ENCODE results near the gene BABAM2. TPM values are rescaled to one million over a fixed set of nuclear protein-coding genes. Genes with fewer than 3 reads are reported as not detected.
A peak's percentile ranks its signal among the peaks of the same experiment; 100 is the strongest.
"Not testable (repeated sequence)": the region's sequence is repeated elsewhere in the genome, so short reads cannot be mapped to it uniquely, and the experiment has no call there.

Gene BABAM2
- total RNA-seq, 2 donors from 2014 or later, result 46.8 to 59.7 TPM

- intact Hi-C loops (cut with DNase I), result no loop called here
- DNase-seq, result no peak
- no peak for ATAC-seq
Observed at GRCh38 chr2:28083476-28083875, 192.9 kb downstream of the BABAM2 start.

GRCh38 chr2:28084564-28084963 is 194.0 kb downstream of the BABAM2 start:
- DNase-seq (no peak), ATAC-seq (peak in 1 of 2 donors; percentile 16)
- intact Hi-C loops (cut with DNase I), result no loop called here

GRCh38 chr2:28085201-28085600 is 194.7 kb downstream of the BABAM2 start:
- ATAC-seq, result no peak
- no peak for DNase-seq
- intact Hi-C loops (cut with DNase I), result no loop called here

- DNase-seq (no peak), ATAC-seq (no peak)
- intact Hi-C loops (cut with DNase I), result no loop called here
Observed at GRCh38 chr2:28086611-28087010, 196.1 kb downstream of the BABAM2 start.

- ATAC-seq (no peak), DNase-seq (no peak)
- intact Hi-C loops (cut with DNase I), result no loop called here
Observed at GRCh38 chr2:28088970-28089369, 198.4 kb downstream of the BABAM2 start.

- ATAC-seq, result no peak
- no peak for DNase-seq
- intact Hi-C loops (cut with DNase I), result no loop called here
Observed at GRCh38 chr2:28089486-28089885, 199.0 kb downstream of the BABAM2 start.

GRCh38 chr2:28093308-28093707 is 202.8 kb downstream of the BABAM2 start:
- intact Hi-C loops (cut with DNase I), result no loop called here
- no peak for ATAC-seq

GRCh38 chr2:28093768-28094167 is 203.2 kb downstream of the BABAM2 start:
- no peak for DNase-seq
- intact Hi-C loops (cut with DNase I), result no loop called here
- ATAC-seq, result no peak

More at GRCh38 chr2:28093308-28093707, 202.8 kb downstream of the BABAM2 start:
- DNase-seq, result no peak

- no peak for DNase-seq
- no peak for ATAC-seq
- intact Hi-C loops (cut with DNase I), result no loop called here
Observed at GRCh38 chr2:28094739-28095138, 204.2 kb downstream of the BABAM2 start.

GRCh38 chr2:28095622-28096021 is 205.1 kb downstream of the BABAM2 start:
- ATAC-seq, result no peak
- intact Hi-C loops (cut with DNase I), result no loop called here
- DNase-seq, result no peak

GRCh38 chr2:28096421-28096820 is 205.9 kb downstream of the BABAM2 start:
- intact Hi-C loops (cut with DNase I), result no loop called here
- DNase-seq (no peak), ATAC-seq (no peak)

- no peak for DNase-seq
- no peak for ATAC-seq
- intact Hi-C loops (cut with DNase I), result no loop called here
Observed at GRCh38 chr2:28098501-28099225, 208.1 kb downstream of the BABAM2 start.

- no peak for DNase-seq
- ATAC-seq, result no peak
- intact Hi-C loops (cut with DNase I), result no loop called here
Observed at GRCh38 chr2:28101123-28101522, 210.6 kb downstream of the BABAM2 start.

GRCh38 chr2:28101892-28102291 is 211.4 kb downstream of the BABAM2 start:
- DNase-seq, result no peak
- peak; percentile 27 to 80 for ATAC-seq
- intact Hi-C loops (cut with DNase I), result no loop called here

GRCh38 chr2:28102455-28102874 is 211.9 kb downstream of the BABAM2 start:
- DNase-seq, result no peak
- intact Hi-C loops (cut with DNase I), result no loop called here
- ATAC-seq, result peak; percentile 85 to 90

- intact Hi-C loops (cut with DNase I), result no loop called here
- DNase-seq (no peak), ATAC-seq (no peak)
Observed at GRCh38 chr2:28103611-28104010, 213.1 kb downstream of the BABAM2 start.

- DNase-seq, result no peak
- intact Hi-C loops (cut with DNase I), result no loop called here
- no peak for ATAC-seq
Observed at GRCh38 chr2:28108143-28108542, 217.6 kb downstream of the BABAM2 start.

- ATAC-seq; intact Hi-C loops (cut with DNase I); DNase-seq: not testable (repeated sequence)
Observed at GRCh38 chr2:28113771-28114170, 223.2 kb downstream of the BABAM2 start.

GRCh38 chr2:28117104-28117596 is 226.6 kb downstream of the BABAM2 start:
- ATAC-seq (peak in 1 of 2 donors; percentile 81), DNase-seq (no peak)
- intact Hi-C loops (cut with DNase I), result no loop called here

GRCh38 chr2:28119631-28120030 is 229.1 kb downstream of the BABAM2 start:
- no peak for DNase-seq
- intact Hi-C loops (cut with DNase I), result no loop called here
- ATAC-seq, result no peak

GRCh38 chr2:28128281-28128950 is 237.9 kb downstream of the BABAM2 start:
- ATAC-seq (no peak), DNase-seq (no peak)
- intact Hi-C loops (cut with DNase I), result no loop called here
